H1 (cell line): ENCODE measurements around the gene CCDC83.

Source experiments
- CBX5 ChIP-seq: fragments of 300-800, 300-1000 bp; sonication (generic); IDR thresholded peaks from 2 replicates; pipeline ENCODE4 v1.7.1; 2016; ENCODE audit warnings: antibody characterized with exemption, low read length, low read depth
- CREB1 ChIP-seq: IDR thresholded peaks from 2 replicates; pipeline ENCODE4 v1.6.1; 2012; ENCODE audit warnings: inconsistent platforms
- CTCF ChIP-seq, 3 experiments: IDR thresholded peaks; 1 replicate in 2 of 3; 2 replicates in 1 of 3; pipeline versions ENCODE4 v1.5.1 to v1.6.1; 2011; ENCODE audit warnings: low read length in 3 of 3, mild to moderate bottlenecking in 3 of 3, inconsistent platforms in 2 of 3, low read depth in 1 of 3, moderate library complexity in 1 of 3; ENCODE audit not compliant: insufficient read depth in 1 of 3; ENCODE audit errors: control extremely low read depth in 1 of 3
- EGR1 ChIP-seq: IDR thresholded peaks from 2 replicates; pipeline ENCODE4 v1.6.1; 2011; ENCODE audit warnings: low read depth, low read length, borderline replicate concordance
- EP300 ChIP-seq, 2 experiments: IDR thresholded peaks; 1 replicate in 1 of 2; 2 replicates in 1 of 2; pipeline ENCODE4 v1.6.1; 2011 to 2012; ENCODE audit warnings: low read depth in 2 of 2, low read length in 2 of 2, mild to moderate bottlenecking in 2 of 2, borderline replicate concordance in 1 of 2, inconsistent platforms in 1 of 2, moderate library complexity in 1 of 2
- GABPA ChIP-seq: IDR thresholded peaks from 2 replicates; pipeline ENCODE4 v1.6.1; 2011; ENCODE audit warnings: mild to moderate bottlenecking, low read length, moderate library complexity, borderline replicate concordance; ENCODE audit not compliant: insufficient read depth
- POLR2AphosphoS5 ChIP-seq: IDR thresholded peaks from 2 replicates; pipeline ENCODE4 v1.6.1; 2011; ENCODE audit warnings: low read depth, low read length
- RBBP5 ChIP-seq: IDR thresholded peaks from 2 replicates; pipeline ENCODE4 v1.7.1; 2012; ENCODE audit warnings: low read depth, mild to moderate bottlenecking, inconsistent platforms, low read length, moderate library complexity, borderline replicate concordance
- SIN3A ChIP-seq, 2 experiments: IDR thresholded peaks in 1 of 2; conservative IDR thresholded peaks in 1 of 2; 2 replicates each; pipeline ENCODE4 v1.6.1; 2011 to 2012; ENCODE audit warnings: low read length in 2 of 2, improper control_type of control experiment in 1 of 2, low read depth in 1 of 2, mild to moderate bottlenecking in 1 of 2

- no peak for TF ChIP-seq CBX5
- no peak for TF ChIP-seq CTCF (IDR thresholded peaks at IDR 0.05; ENCODE audit: control extremely low read depth in 1 of 3, insufficient read depth in 1 of 3, low read depth in 1 of 3, low read length in 3 of 3)
- no peak for TF ChIP-seq GABPA
- no peak for TF ChIP-seq EGR1
- no peak for TF ChIP-seq EP300 (IDR thresholded peaks at IDR 0.05; ENCODE audit: borderline replicate concordance in 1 of 2, low read depth in 2 of 2, low read length in 2 of 2)
- TF ChIP-seq RBBP5 = no peak
- no peak for TF ChIP-seq POLR2AphosphoS5
- no peak for TF ChIP-seq CREB1
- TF ChIP-seq SIN3A (conservative IDR thresholded peaks at IDR 0.05 in 1 of 2, IDR thresholded peaks at IDR 0.05 in 1 of 2; ENCODE audit: low read depth in 1 of 2, low read length in 2 of 2) = no peak
Measured at GRCh38 chr11:85889676-85890579, 34.7 kb downstream of the CCDC83 start.
